Measurements from ENCODE around the gene ICA1. TPM values are rescaled to one million over a fixed set of nuclear protein-coding genes. Genes with fewer than 3 reads are reported as not detected.

Gene ICA1
- total and polyA plus RNA-seq, 8 donors = 34.8 to 74.4 (median 50.4) TPM

- peak in 3 of 4 donors; percentile 17 to 65 (median 44) for ATAC-seq
- no peak for DNase-seq
- intact Hi-C loops (cut with DNase I) = no loop called here
- peaks cover 0 to 7% (median 0%) of the 10 kb centered on the region in 3 donors for H3K36me3 ChIP-seq
- H3K9me3 ChIP-seq = no peaks in the 10 kb centered on the region
- no peak overlapping the region for H3K4me3 ChIP-seq
- WGBS, 2 donors = 52 to 58% methylated on average over 8 of the region's 8 CpGs
- peaks cover 0 to 3% (median 0%) of the 10 kb centered on the region in 3 donors for H3K4me1 ChIP-seq
- H3K27ac ChIP-seq = no peak overlapping the region
- TF ChIP-seq CTCF (IDR thresholded peaks at IDR 0.05) = no peak
- FAIRE-seq = no peak
- no peaks in the 10 kb centered on the region for H3K27me3 ChIP-seq
Measured at GRCh38 chr7:8214244-8214824, 47.6 kb downstream of the ICA1 start.

GRCh38 chr7:8213381-8213780 is 48.6 kb downstream of the ICA1 start:
- FAIRE-seq (no peak), DNase-seq (no peak), ATAC-seq (no peak)
- Histone ChIP-seq H3K9me3 (no peaks in the 10 kb centered on the region), H3K36me3 (peaks cover 0 to 7% (median 0%) of the 10 kb centered on the region in 3 donors), H3K4me1 (peaks cover 0 to 3% (median 0%) of the 10 kb centered on the region in 3 donors), H3K4me3 (no peak overlapping the region), H3K27me3 (no peaks in the 10 kb centered on the region), H3K27ac (no peak overlapping the region)
- intact Hi-C loops (cut with DNase I) = no loop called here
- 70 to 80% methylated on average over 2 of the region's 2 CpGs for WGBS, 2 donors
- TF ChIP-seq CTCF (IDR thresholded peaks at IDR 0.05) = no peak

DNA sequence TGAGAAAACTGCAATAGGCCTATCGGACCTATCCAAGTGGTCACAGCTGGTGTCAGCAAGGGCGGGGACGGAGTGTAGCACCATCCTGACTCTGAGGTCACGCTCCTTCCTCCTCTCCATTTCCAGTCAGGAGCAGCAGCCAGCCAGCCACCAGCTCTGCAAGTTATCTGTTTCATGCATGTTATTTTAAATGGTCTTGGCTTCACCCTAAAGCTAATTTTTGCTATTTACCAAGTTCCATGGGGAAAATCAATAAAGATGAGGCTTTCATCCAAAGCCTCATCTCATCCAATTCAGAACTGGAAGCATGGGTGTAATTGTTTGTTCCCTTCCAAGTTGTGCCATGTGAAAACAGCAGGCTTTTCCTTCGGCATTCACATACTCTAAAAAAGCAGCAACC is 49.3 kb downstream of the ICA1 start:
- Histone ChIP-seq H3K4me1 (peaks cover 0 to 3% (median 0%) of the 10 kb centered on the region in 3 donors), H3K36me3 (peaks cover 0 to under 1% (median 0%) of the 10 kb centered on the region in 3 donors), H3K27me3 (no peaks in the 10 kb centered on the region), H3K9me3 (no peaks in the 10 kb centered on the region), H3K4me3 (no peak overlapping the region), H3K27ac (no peak overlapping the region)
- ATAC-seq = peak in 2 of 4 donors; percentile 40 to 66
- DNase-seq = peak in 1 of 6 donors; percentile 32
- no peak for TF ChIP-seq CTCF (IDR thresholded peaks at IDR 0.05)
- FAIRE-seq = no peak
- intact Hi-C loops (cut with DNase I) = no loop called here
- WGBS, 2 donors = 73 to 74% methylated on average over 5 of the region's 5 CpGs

- no peaks in the 10 kb centered on the region for H3K4me1 ChIP-seq
- DNase-seq = no peak
Measured at GRCh38 chr7:8211725-8212096, 50.3 kb downstream of the ICA1 start.

More at GRCh38 chr7:8211725-8212096, 50.3 kb downstream of the ICA1 start:
- ATAC-seq = no peak
- Histone ChIP-seq H3K4me3 (no peak overlapping the region), H3K36me3 (no peaks in the 10 kb centered on the region), H3K27me3 (no peaks in the 10 kb centered on the region), H3K27ac (no peak overlapping the region), H3K9me3 (no peaks in the 10 kb centered on the region)
- no peak for FAIRE-seq
- 96% methylated on average over 1 of the region's 1 CpG for WGBS, 2 donors
- intact Hi-C loops (cut with DNase I) = no loop called here
- TF ChIP-seq CTCF (IDR thresholded peaks at IDR 0.05) = no peak
